Nucleus accumbens (tissue), 56 donors: ENCODE data around the gene OR10H5.
A peak's percentile ranks its signal among the peaks of the same experiment; 100 is the strongest.
"Not testable (repeated sequence)": the region's sequence is repeated elsewhere in the genome, so short reads cannot be mapped to it uniquely, and the experiment has no call there.

Source experiments
- DNase-seq, 56 donors: peaks; one replicate each; lab custom pipeline; 2025; lab: John Stamatoyannopoulos, UW

The OR10H5 gene

GRCh38 chr19:15787611-15788155, at the start of gene OR10H5:
Gene OR10H5, plus strand, starts transcription at chr19:15787661. Its CDS starts 6,388 bp downstream, at chr19:15794049.
- no peak for DNase-seq

GRCh38 chr19:15737722-15738121, 49.7 kb upstream of the OR10H5 start, which contains the start of gene OR10H3:
Gene OR10H3, plus strand, starts transcription at chr19:15737985. Its CDS starts 3,408 bp downstream, at chr19:15741393.
- DNase-seq, result no peak

GRCh38 chr19:15740785-15741184, 46.7 kb upstream of the OR10H5 start:
- DNase-seq, result no peak

- DNase-seq, result no peak
Observed at GRCh38 chr19:15748239-15748638, 39.2 kb upstream of the OR10H5 start.

GRCh38 chr19:15758379-15758778, 29.1 kb upstream of the OR10H5 start:
- no peak for DNase-seq

GRCh38 chr19:15759962-15760565, 27.4 kb upstream of the OR10H5 start:
- DNase-seq, result no peak

GRCh38 chr19:15769586-15769985, 17.9 kb upstream of the OR10H5 start:
- no peak for DNase-seq

GRCh38 chr19:15774159-15774558, 13.3 kb upstream of the OR10H5 start:
- not testable (repeated sequence) for DNase-seq

GRCh38 chr19:15775249-15775648, 12.2 kb upstream of the OR10H5 start:
- DNase-seq, result no peak

GRCh38 chr19:15776264-15776663, 11.2 kb upstream of the OR10H5 start:
- no peak for DNase-seq

GRCh38 chr19:15776991-15777970, 10.2 kb upstream of the OR10H5 start:
- DNase-seq, result no peak

GRCh38 chr19:15779756-15780476, 7.5 kb upstream of the OR10H5 start:
- DNase-seq, result peak; percentile 16 to 92 (median 76)

- peak in 8 of 56 donors; percentile 3 to 31 (median 6) for DNase-seq
Observed at GRCh38 chr19:15780610-15781418, 6.6 kb upstream of the OR10H5 start.

- DNase-seq, result no peak
Observed at GRCh38 chr19:15781661-15782060, 5.8 kb upstream of the OR10H5 start.

- no peak for DNase-seq
Observed at GRCh38 chr19:15782211-15782610, 5.2 kb upstream of the OR10H5 start.

- DNase-seq, result peak in 1 of 56 donors; percentile 9
Observed at GRCh38 chr19:15782896-15783295, 4.6 kb upstream of the OR10H5 start.

GRCh38 chr19:15788594-15789270, 1.3 kb downstream of the OR10H5 start:
- DNase-seq, result no peak

GRCh38 chr19:15790096-15790495, 2.6 kb downstream of the OR10H5 start:
- DNase-seq, result peak in 1 of 56 donors; percentile 4

- not testable (repeated sequence) for DNase-seq
Observed at GRCh38 chr19:15794279-15794678, 6.8 kb downstream of the OR10H5 start.
